GM13976 (cell line): ENCODE measurements around the gene KCNAB1.
A peak's percentile ranks its signal among the peaks of the same experiment; 100 is the strongest.

Experiments used
- DNase-seq: peaks from one replicate; pipeline ENCODE4 v3.0.0; 2012; ENCODE audit warnings: low spot score
- CTCF ChIP-seq: IDR thresholded peaks from 2 replicates; pipeline ENCODE4 v1.5.1; 2012; ENCODE audit warnings: borderline replicate concordance, mild to moderate bottlenecking; ENCODE audit not compliant: insufficient read depth; ENCODE audit errors: extremely low read depth, missing control alignments, control extremely low read depth
- in situ Hi-C: fragments of 300-500 bp; cut with MboI; formaldehyde crosslinking; loops from one replicate; pipeline ENCODE4 v1.12.0; 2022; ENCODE audit warnings: low sequenced_read_pairs, mixed read lengths, inconsistent platforms; ENCODE audit not compliant: unreplicated experiment

Gene KCNAB1

GRCh38 chr3:156498307-156498706, 377.9 kb downstream of the KCNAB1 start:
- in situ Hi-C loops = no loop called here
- TF ChIP-seq CTCF = no peak
- DNase-seq = no peak

DNA sequence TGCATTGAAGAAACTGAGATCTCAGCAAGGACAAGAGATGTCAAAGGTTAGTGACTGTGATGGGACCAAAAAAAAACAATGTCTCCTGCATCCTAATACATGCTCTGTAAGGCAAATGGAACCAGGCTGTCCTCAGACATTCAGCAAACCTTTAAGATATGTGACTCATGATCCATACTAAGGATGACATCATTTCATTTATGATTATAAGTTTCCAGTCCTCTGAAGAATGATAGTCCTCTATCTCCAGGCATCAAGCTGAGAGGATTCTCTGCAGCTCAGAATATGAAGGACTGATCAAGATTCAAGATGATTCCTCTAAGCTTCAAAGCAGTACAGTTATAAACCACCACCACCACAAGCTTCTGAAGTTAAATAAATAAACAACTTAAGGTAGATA, 386.9 kb downstream of the KCNAB1 start:
- no peak for TF ChIP-seq CTCF
- DNase-seq = no peak
- in situ Hi-C loops = loop anchor here (25.0 kb wide), 1 partner anchor 345 kb away; no protein-coding TSS in a partner anchor

- in situ Hi-C loops = loop anchor here (25.0 kb wide), 1 partner anchor 347 kb away; no protein-coding TSS in a partner anchor
- peak; percentile 71 for DNase-seq
- peak; percentile 45 for TF ChIP-seq CTCF
Observed at GRCh38 chr3:156509189-156510174, 389.1 kb downstream of the KCNAB1 start.

DNA sequence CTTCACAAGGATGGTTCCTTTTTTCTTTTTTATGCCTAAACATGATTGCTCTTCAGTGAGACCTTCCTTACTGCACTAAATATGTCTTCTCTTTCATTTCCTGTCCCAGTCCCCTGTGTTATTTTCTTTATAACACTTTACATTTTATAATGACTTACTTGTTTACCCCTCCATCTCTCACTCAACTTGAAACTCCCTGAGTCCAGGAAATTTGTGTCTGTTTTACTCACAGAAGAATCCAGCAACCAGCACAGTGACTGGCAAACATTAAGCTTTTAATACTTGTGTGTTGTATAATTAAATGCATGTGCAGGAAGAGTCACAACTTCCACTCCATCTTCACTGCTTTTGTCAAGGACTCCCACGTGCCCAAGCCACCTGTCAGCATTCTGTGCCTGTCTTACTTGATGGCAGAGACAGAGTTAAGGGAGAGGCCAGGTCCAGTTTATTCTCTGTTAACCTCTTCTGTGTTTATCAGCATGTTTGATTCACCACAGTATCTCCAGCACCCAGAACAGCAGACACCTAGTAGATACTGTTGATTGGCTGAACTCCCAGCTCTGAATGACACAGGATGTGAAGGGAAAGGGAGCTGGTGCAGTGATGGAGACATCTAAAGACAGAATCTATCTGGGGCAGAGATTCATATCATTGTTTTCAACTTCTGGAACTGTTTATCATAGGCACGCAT, 391.8 kb downstream of the KCNAB1 start:
- no peak for TF ChIP-seq CTCF
- in situ Hi-C loops = loop anchor here (25.0 kb wide), 1 partner anchor 350 kb away; no protein-coding TSS in a partner anchor

DNA sequence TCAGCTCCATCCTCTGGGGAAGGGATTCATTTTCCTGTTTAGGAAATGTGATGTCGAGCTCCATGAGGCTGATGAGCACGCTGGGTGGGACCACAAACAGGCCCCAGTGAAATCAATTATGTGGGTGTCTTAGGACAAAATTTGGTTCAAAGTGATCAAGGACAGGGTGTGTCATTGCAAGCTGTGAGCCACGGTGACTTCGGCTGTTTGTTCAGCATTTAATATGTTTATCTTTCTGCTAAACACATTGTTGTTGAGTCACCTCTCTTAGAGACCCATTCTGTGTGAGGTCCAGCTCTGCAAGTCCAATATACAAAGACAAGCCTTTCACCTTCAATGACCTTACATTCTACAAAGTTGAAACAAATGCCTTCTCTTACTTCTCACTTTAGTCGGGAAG, 393.2 kb downstream of the KCNAB1 start:
- TF ChIP-seq CTCF = no peak
- no peak for DNase-seq
- in situ Hi-C loops = loop anchor here (25.0 kb wide), 1 partner anchor 351 kb away; no protein-coding TSS in a partner anchor

More for the DNA sequence above, 391.8 kb downstream of the KCNAB1 start:
- DNase-seq = no peak

DNA sequence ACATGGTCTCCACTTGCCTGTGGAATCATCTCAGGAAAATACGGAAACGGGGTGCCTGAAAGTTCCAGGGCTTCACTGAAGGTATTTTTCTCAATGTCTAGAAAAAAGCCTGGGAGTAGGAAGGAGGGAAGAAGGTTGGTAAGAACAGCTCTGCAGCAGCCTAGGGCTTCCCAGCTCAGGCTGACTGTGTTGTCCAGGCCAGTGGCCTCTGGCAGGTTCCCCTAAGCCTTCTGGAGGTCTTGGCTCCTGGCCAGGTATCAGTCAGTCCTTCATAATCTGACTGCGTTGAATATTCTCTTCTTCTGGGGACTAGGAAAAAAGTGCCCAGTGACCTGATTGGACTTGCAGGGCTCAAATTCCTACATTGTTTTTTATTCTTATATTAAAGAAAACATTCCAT, 395.9 kb downstream of the KCNAB1 start:
- in situ Hi-C loops = loop anchor here (25.0 kb wide), 1 partner anchor 354 kb away; no protein-coding TSS in a partner anchor
- TF ChIP-seq CTCF = no peak
- DNase-seq = no peak
